ENCODE measurements around the gene MEIS2.

- TF ChIP-seq CTCF (IDR thresholded peaks at IDR 0.05; ENCODE audit: low read length): no peak
- TF ChIP-seq EZH2 (IDR thresholded peaks at IDR 0.05; ENCODE audit: borderline replicate concordance, low read length): no peak
These were observed 31.3 kb upstream of the MEIS2 start for GRCh38 chr15:37131621-37132020.

Data from OCI-LY1 (cell line).